ENCODE results near the gene CENPVL2.
"Not testable (repeated sequence)": the region's sequence is repeated elsewhere in the genome, so short reads cannot be mapped to it uniquely, and the experiment has no call there.

The CENPVL2 gene

DNA sequence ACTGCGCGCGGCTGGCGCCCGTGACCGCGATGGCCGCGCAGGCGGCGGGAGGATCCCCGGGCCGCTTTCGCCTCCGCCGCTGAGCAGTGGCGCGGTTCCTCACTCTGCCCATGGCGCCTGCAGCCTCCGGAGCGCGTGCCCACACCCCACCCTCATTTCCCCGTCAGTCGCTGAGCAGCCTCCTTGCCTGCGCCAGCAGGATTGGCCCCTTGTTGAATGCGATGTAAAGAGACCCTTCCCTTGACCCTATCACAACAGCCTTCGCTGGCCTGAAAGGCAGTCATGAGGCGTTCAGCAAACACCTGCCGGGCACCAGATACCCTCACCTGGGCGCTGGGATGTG lies at the start of gene CENPVL2:
Gene CENPVL2 (minus strand): TSS at position 112 of the 343 bp plus-strand sequence. CDS start 0 bp downstream, at position 112.
- not testable (repeated sequence) for DNase-seq (ENCODE audit: low read depth, low spot score)

DNA sequence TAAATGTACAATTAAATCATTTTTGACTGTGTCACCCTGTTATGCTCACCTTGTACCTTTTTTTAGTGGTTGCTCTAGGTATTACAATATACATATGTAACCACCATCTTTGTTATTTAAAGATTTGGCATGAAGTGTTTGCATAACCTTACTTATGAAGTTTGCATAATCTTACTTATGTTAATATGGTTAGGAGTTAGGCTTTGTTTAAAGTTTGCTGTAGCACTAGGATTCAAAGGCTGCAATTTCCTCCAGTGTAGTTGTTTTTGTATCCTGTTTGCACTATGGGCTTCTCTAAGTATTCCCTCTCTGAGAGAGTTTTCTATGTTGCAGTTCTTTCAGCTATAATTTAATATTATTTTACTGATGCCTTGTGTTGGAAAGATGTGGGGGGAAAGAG lies 45.6 kb upstream of the CENPVL2 start:
- DNase-seq (ENCODE audit: low read depth, low spot score) = no peak

DNA sequence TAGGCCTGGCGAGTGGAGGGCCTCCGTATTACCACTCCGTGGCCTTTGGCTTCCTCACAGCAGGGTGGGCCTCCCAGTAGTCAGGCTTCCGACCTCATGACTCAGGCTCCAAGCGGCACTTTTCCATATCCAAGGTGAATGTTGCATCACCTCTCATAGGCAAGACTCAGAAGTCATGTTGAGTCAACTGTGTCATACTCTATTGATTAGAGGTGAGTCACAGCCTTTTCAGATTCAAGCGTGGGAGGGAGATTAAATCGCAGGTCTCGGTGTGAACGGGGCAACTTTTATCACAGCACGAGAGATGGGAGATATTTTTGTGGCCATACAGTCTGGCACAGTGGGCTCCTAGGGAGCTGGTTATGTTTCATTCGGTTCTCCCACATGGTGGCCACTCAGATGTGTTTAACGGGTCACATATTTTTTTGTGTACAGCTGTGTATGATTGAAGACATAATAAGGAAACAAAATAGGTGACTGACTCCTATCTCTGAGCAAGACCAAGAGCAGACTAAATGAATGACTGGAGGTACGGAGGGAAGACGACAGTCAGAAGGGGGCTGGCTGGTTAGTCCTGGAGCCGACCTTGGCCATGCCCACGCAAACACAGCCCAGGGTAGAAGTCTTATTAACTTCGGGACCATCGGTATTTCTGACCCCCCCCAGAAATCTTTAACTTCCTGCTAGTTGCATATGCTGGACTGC lies 30.5 kb upstream of the CENPVL2 start:
- not testable (repeated sequence) for DNase-seq (ENCODE audit: low read depth, low spot score)

DNA sequence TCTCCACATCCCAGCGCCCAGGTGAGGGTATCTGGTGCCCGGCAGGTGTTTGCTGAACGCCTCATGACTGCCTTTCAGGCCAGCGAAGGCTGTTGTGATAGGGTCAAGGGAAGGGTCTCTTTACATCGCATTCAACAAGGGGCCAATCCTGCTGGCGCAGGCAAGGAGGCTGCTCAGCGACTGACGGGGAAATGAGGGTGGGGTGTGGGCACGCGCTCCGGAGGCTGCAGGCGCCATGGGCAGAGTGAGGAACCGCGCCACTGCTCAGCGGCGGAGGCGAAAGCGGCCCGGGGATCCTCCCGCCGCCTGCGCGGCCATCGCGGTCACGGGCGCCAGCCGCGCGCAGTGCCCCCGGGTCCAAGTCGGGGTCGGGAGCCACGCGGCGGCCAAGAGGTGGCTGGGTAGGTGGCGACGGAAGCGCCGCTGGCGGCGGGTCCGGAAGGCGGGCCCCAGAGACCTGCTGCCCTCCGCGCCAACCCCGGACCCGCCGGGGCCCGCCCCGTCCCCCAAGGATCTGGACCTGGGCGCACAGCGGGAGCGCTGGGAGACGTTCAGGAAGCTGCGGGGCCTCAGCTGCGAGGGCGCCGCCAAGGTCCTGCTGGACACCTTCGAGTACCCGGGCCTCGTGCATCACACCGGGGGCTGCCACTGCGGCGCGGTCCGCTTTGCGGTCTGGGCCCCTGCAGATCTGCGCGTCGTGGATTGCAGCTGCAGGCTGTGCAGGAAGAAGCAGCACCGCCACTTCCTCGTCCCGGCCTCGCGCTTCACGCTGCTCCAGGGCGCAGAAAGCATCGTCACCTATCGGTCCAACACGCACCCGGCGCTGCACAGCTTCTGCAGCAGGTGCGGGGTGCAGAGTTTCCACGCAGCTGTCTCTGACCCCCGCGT lies 27.9 kb upstream of the CENPVL2 start, which contains the start of gene CENPVL1:
Gene CENPVL1 (plus strand): TSS at position 236 of the 888 bp plus-strand sequence. CDS start 0 bp downstream, at position 236.
- DNase-seq (ENCODE audit: low read depth, low spot score) = not testable (repeated sequence)

DNA sequence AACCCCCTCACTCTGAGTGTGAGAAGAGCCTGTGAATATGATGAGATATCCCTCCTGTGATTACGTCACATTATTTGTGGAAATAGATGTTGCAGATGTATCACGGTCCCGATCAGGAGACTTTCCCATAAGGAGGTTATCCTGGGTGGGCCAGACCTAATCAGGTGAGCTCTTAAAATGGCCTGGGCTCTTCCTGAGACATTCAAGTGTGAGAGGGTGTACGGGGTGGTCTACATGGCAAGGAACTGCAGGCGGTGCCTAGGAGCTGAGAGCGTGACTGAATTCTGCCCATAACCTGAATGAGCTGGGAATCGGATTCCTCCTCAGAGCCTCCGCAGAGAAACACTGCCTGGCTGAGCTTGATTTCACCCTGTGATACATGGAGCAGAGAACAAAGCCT lies 14.8 kb upstream of the CENPVL2 start:
- DNase-seq (ENCODE audit: low read depth, low spot score) = no peak

DNA sequence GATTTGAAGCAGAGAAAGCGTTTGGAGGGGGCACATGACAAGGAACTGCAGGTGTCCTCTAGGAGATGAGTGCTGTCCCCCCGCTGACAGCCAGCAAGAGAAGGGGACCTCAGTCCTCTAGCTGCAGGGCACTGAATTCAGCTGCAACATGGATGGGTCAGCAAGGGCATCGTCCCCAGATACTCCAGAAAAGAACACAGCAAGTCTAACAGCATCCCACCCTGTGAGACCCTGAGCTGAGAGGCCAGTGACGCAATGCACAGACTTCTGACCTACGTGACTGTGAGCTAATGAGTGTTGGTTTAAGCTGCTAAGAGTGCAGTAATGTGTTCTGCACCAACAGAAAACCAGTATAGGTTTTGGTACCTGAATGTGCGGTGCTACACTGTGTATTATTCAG lies 11.6 kb upstream of the CENPVL2 start:
- DNase-seq (ENCODE audit: low read depth, low spot score) = no peak

DNA sequence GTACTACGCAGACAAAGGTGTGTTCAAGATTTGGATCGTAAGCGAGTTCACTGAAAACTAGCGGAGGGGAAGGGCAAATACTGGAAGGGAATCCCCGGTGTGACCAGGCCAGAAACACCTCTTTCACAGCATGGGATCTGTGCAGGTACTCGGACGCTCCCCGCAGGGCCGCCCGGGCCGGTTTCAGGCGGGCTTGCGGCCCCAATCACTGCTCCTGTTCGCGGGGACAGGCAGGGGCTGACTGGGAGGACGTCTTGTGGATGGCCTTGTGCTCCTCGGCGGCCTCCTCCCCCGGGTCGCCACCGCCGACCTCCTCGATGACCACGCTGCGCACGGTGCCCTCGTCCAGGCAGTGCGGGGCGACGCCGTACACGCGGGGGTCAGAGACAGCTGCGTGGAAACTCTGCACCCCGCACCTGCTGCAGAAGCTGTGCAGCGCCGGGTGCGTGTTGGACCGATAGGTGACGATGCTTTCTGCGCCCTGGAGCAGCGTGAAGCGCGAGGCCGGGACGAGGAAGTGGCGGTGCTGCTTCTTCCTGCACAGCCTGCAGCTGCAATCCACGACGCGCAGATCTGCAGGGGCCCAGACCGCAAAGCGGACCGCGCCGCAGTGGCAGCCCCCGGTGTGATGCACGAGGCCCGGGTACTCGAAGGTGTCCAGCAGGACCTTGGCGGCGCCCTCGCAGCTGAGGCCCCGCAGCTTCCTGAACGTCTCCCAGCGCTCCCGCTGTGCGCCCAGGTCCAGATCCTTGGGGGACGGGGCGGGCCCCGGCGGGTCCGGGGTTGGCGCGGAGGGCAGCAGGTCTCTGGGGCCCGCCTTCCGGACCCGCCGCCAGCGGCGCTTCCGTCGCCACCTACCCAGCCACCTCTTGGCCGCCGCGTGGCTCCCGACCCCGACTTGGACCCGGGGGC lies 567 bp downstream of the CENPVL2 start:
- DNase-seq (ENCODE audit: low read depth, low spot score) = not testable (repeated sequence)

DNA sequence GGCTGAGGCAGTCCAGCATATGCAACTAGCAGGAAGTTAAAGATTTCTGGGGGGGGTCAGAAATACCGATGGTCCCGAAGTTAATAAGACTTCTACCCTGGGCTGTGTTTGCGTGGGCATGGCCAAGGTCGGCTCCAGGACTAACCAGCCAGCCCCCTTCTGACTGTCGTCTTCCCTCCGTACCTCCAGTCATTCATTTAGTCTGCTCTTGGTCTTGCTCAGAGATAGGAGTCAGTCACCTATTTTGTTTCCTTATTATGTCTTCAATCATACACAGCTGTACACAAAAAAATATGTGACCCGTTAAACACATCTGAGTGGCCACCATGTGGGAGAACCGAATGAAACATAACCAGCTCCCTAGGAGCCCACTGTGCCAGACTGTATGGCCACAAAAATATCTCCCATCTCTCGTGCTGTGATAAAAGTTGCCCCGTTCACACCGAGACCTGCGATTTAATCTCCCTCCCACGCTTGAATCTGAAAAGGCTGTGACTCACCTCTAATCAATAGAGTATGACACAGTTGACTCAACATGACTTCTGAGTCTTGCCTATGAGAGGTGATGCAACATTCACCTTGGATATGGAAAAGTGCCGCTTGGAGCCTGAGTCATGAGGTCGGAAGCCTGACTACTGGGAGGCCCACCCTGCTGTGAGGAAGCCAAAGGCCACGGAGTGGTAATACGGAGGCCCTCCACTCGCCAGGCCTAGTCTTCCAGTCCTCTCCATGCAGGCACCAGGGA lies 2.8 kb downstream of the CENPVL2 start:
- not testable (repeated sequence) for DNase-seq (ENCODE audit: low read depth, low spot score)

DNA sequence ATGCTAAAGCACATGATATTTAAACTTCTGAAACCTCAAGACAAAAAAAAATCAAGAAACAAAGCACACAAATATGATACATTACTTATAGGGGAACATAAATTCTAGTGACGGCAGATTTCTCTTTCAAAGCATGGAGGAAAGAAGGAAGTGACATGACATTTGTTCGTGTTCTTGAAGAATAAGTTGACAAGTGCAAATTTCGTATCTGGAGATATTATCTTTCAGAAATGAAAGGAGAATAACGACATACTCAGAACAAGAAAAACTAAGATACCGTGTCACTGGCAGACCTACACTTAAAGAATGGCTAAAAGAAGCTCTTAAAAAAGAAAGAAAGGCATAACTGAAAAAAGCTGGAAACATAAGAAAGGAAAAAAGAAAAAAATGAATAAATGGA lies 16.6 kb downstream of the CENPVL2 start:
- DNase-seq (ENCODE audit: low read depth, low spot score) = no peak

DNA sequence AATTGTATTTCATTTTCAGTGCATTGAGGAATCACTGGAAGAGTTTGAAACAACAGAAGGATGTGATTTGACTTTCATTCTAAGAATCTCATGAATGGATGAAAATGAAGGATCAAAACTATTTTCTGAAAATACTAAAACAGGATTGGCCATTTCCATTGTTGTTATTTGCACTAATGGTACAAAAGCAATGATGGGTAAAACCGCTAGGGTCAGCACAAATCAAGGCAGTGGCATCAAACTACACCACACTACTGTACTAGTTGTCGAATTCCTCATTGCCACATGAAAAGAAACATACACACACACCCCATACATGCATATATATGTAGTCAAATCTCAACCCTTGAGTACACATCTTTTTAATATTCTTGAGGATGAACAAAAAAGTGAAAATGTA lies 39.3 kb downstream of the CENPVL2 start:
- DNase-seq (ENCODE audit: low read depth, low spot score) = no peak

DNA sequence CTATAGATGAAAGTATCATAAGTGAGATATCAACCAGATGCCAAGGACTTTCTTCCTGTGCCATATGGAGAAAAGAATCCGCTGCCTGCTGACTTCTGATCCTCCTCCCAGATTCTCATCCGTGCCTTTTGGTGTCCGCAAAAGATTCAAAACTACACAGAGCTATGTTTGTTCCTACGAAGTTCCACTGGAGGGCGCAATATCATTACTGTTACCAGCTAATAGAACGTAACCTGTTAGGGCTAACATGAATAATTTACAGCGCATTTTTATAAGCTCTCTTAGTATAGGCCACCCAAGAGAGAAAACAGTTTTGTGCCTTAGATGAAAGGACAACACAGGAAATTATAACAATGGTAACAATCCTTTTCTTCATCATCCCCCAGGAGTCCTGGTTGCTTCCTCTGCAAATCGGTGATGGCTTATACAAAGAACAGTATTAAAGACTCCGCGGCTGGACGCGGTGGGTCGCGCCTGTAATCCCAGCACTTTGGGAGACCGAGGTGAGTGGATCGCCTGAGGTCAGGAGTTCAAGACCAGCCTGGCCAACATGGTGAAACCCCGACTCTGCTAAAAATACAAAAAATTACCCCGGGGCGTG lies 41.1 kb downstream of the CENPVL2 start:
- peak; percentile 68 for DNase-seq (ENCODE audit: low read depth, low spot score)

DNA sequence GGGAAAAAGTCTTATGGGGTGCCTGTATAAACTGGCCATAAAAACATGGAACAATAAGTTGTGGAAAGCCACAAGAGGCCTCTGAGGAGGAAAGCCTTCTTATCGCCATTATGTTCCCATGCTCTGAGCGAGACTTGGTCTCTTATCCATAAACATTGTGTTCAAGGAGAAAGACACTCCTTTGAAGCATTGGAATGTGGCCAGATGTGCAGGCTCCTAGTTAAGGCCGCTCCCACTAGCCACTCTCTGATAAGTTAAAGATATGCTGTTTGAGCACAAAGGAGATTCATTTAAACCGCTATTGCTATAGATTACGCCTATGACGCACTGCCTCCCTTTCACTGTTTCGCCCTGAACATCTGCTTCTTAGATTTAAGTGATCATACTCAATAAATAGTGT lies 46.1 kb downstream of the CENPVL2 start:
- DNase-seq (ENCODE audit: low read depth, low spot score) = not testable (repeated sequence)

Data from astrocyte of the hippocampus (primary cell).